Prostate gland (tissue), 2 donors: ENCODE measurements around the gene CYB5RL.

Experiments used
- CTCF ChIP-seq, 4 experiments: fragments of 200-600 bp in 2 of 4; fragments of 450-650 bp in 2 of 4; sonication (generic) in 2 of 4; IDR thresholded peaks; 1 replicate in 3 of 4; 2 replicates in 1 of 4; pipeline ENCODE4 v1.5.1; 2016 to 2019; ENCODE audit warnings: antibody characterized with exemption in 4 of 4, mild to moderate bottlenecking in 2 of 4, moderate library complexity in 2 of 4
- POLR2A ChIP-seq: fragments of 450-650 bp; IDR thresholded peaks from one replicate; pipeline ENCODE4 v1.6.1; 2016; ENCODE audit warnings: antibody characterized with exemption, mild to moderate bottlenecking

GRCh38 chr1:54225378-54225777, 25.5 kb upstream of the CYB5RL start:
- no peak for TF ChIP-seq CTCF (IDR thresholded peaks at IDR 0.05)
- TF ChIP-seq POLR2A: no peak
